GM19468 (cell line): ENCODE results near the gene CCDC66.

Source experiments
- ATAC-seq: cut with Tn5 transposase; IDR thresholded peaks from one replicate; pipeline ENCODE4 v1.9.1; 2021; ENCODE audit warnings: mild to moderate bottlenecking, moderate library complexity, moderate number of reproducible peaks; ENCODE audit not compliant: unreplicated experiment; ENCODE audit errors: extremely low read depth

The CCDC66 gene

GRCh38 chr3:56620371-56620770, 63.4 kb downstream of the CCDC66 start:
- no peak for ATAC-seq

- ATAC-seq, result no peak
Measured at GRCh38 chr3:56621681-56622080, 64.7 kb downstream of the CCDC66 start.

GRCh38 chr3:56622381-56622780, 65.4 kb downstream of the CCDC66 start:
- no peak for ATAC-seq

GRCh38 chr3:56624725-56625124, 67.8 kb downstream of the CCDC66 start:
- no peak for ATAC-seq

GRCh38 chr3:56629047-56629446, 72.1 kb downstream of the CCDC66 start:
- ATAC-seq, result no peak

- ATAC-seq, result no peak
Measured at GRCh38 chr3:56629451-56629850, 72.5 kb downstream of the CCDC66 start.

GRCh38 chr3:56630966-56631365, 74.0 kb downstream of the CCDC66 start:
- ATAC-seq, result no peak

- ATAC-seq, result no peak
Measured at GRCh38 chr3:56633181-56633580, 76.2 kb downstream of the CCDC66 start.

- no peak for ATAC-seq
Measured at GRCh38 chr3:56633602-56634535, 76.9 kb downstream of the CCDC66 start.

GRCh38 chr3:56645407-56645806, 88.4 kb downstream of the CCDC66 start:
- no peak for ATAC-seq

- no peak for ATAC-seq
Measured at GRCh38 chr3:56654460-56654859, 97.5 kb downstream of the CCDC66 start.

- no peak for ATAC-seq
Measured at GRCh38 chr3:56655709-56656108, 98.7 kb downstream of the CCDC66 start.

GRCh38 chr3:56664823-56665222, 107.8 kb downstream of the CCDC66 start:
- ATAC-seq, result no peak

GRCh38 chr3:56667973-56668579, 111.1 kb downstream of the CCDC66 start:
- no peak for ATAC-seq
